Calu3 (cell line): ENCODE measurements around the gene NRN1L. TPM values are rescaled to one million over a fixed set of nuclear protein-coding genes. Genes with fewer than 3 reads are reported as not detected.

Experiments
- BruUV-seq: library from RNA; stranded (reverse); fragments of 400-500 nt; replicated peaks from 2 replicates; lab custom pipeline; 2021; lab: Mats Ljungman, UMichigan
- CTCF ChIA-PET: fragments of 300-600 bp; sonication (Branson Sonifier 250); formaldehyde crosslinking; loops from one replicate; lab custom pipeline; 2022; ENCODE audit warnings: antibody characterized with exemption; lab: Charles Lee
- DNase-seq: peaks from one replicate; pipeline ENCODE4 v3.0.0; 2022
- H3K27ac Mint-ChIP-seq: one replicate; pipeline ENCODE4 v1.8.0; 2022; ENCODE audit warnings: mixed read lengths; ENCODE audit not compliant: unreplicated experiment
- H3K27me3 Mint-ChIP-seq: one replicate; pipeline ENCODE4 v1.8.0; 2022; ENCODE audit warnings: mixed read lengths; ENCODE audit not compliant: unreplicated experiment
- H3K36me3 Mint-ChIP-seq: one replicate; pipeline ENCODE4 v1.8.0; 2022; ENCODE audit warnings: mild to moderate bottlenecking, moderate library complexity, mixed read lengths; ENCODE audit not compliant: insufficient read depth, unreplicated experiment
- H3K4me1 Mint-ChIP-seq: one replicate; pipeline ENCODE4 v1.8.0; 2022; ENCODE audit warnings: mild to moderate bottlenecking, low read depth, mixed read lengths; ENCODE audit not compliant: unreplicated experiment
- H3K4me3 Mint-ChIP-seq: one replicate; pipeline ENCODE4 v1.8.0; 2022; ENCODE audit warnings: mild to moderate bottlenecking, low read depth, moderate library complexity, mixed read lengths; ENCODE audit not compliant: unreplicated experiment
- H3K9me3 Mint-ChIP-seq: one replicate; pipeline ENCODE4 v1.8.0; 2022; ENCODE audit warnings: low read depth, mixed read lengths; ENCODE audit not compliant: unreplicated experiment
- CTCF ChIP-seq: fragments of 200-600 bp; IDR thresholded peaks from one replicate; pipeline ENCODE4 v1.8.0; 2022; ENCODE audit warnings: antibody characterized with exemption; ENCODE audit not compliant: unreplicated experiment
- intact Hi-C: fragments of 100-400 bp; cut with micrococcal nuclease; formaldehyde crosslinking; loops from one replicate; pipeline ENCODE4 v1.10.0; 2022; ENCODE audit not compliant: unreplicated experiment
- total RNA-seq: library from RNA; stranded (reverse); gene quantifications from 2 replicates; pipeline ENCODE4 v1.2.3, GENCODE V29; 2022

NRN1L gene
- total RNA-seq, 1 experiment from 2014 or later = not detected

- intact Hi-C loops = no loop called here
- peaks cover 3% of the 10 kb centered on the region for H3K4me1 Mint-ChIP-seq
- BruUV-seq = no TSS peak
- H3K27ac Mint-ChIP-seq = no peak overlapping the region
- no peak for TF ChIP-seq CTCF
- H3K36me3 Mint-ChIP-seq = peaks cover 23% of the 10 kb centered on the region
- no peak overlapping the region for H3K4me3 Mint-ChIP-seq
- CTCF ChIA-PET = no interaction called here
- no peak for DNase-seq
- H3K9me3 Mint-ChIP-seq = no peaks in the 10 kb centered on the region
- H3K27me3 Mint-ChIP-seq = no peaks in the 10 kb centered on the region
Measured at GRCh38 chr16:67888331-67888730, 3.6 kb downstream of the NRN1L start.

GRCh38 chr16:67892375-67892774 is 7.7 kb downstream of the NRN1L start:
- TSS peak; percentile 94 for BruUV-seq
- H3K27me3 Mint-ChIP-seq = no peaks in the 10 kb centered on the region
- no peaks in the 10 kb centered on the region for H3K9me3 Mint-ChIP-seq
- DNase-seq = no peak
- peaks cover 10% of the 10 kb centered on the region for H3K4me1 Mint-ChIP-seq
- H3K36me3 Mint-ChIP-seq = peaks cover 27% of the 10 kb centered on the region
- peak overlapping the region; percentile 99 for H3K4me3 Mint-ChIP-seq
- H3K27ac Mint-ChIP-seq = peak overlapping the region; percentile 95
- TF ChIP-seq CTCF = no peak
- CTCF ChIA-PET = interaction anchor here (0.7 to 2.0 kb wide), 3 partner anchors 8 to 209 kb away, joined by 3 to 5 read pairs (median 4); partner anchors contain the start of gene PSMB10
- intact Hi-C loops = no loop called here

- no peaks in the 10 kb centered on the region for H3K9me3 Mint-ChIP-seq
- H3K4me1 Mint-ChIP-seq = peaks cover 10% of the 10 kb centered on the region
- H3K4me3 Mint-ChIP-seq = peak within 1 kb of the TSS; percentile 99
- no peaks in the 10 kb centered on the region for H3K27me3 Mint-ChIP-seq
- intact Hi-C loops = no loop called here
- DNase-seq = peak; percentile 97
- peaks cover 27% of the 10 kb centered on the region for H3K36me3 Mint-ChIP-seq
- H3K27ac Mint-ChIP-seq = peak within 1 kb of the TSS; percentile 95
- BruUV-seq = no TSS peak
- CTCF ChIA-PET = interaction anchor here (0.6 to 2.0 kb wide), 5 partner anchors 9 to 211 kb away, joined by 3 to 7 read pairs (median 3); no protein-coding TSS in a partner anchor
- TF ChIP-seq CTCF = no peak
Measured at GRCh38 chr16:67892899-67893742, 8.4 kb downstream of the NRN1L start, which contains the start of gene PSKH1. TSS of gene PSKH1 (plus strand) at chr16:67893254. CDS start at chr16:67908750, 15,496 bp downstream.

GRCh38 chr16:67893743-67894399 is 9.2 kb downstream of the NRN1L start:
- peaks cover 10% of the 10 kb centered on the region for H3K4me1 Mint-ChIP-seq
- H3K27ac Mint-ChIP-seq = peak overlapping the region; percentile 95
- intact Hi-C loops = no loop called here
- H3K27me3 Mint-ChIP-seq = no peaks in the 10 kb centered on the region
- TSS peak; percentile 34 for BruUV-seq
- no peak for TF ChIP-seq CTCF
- H3K36me3 Mint-ChIP-seq = peaks cover 27% of the 10 kb centered on the region
- no peak for DNase-seq
- CTCF ChIA-PET = interaction anchor here (2.0 kb wide), 1 partner anchor 10 kb away, joined by 5 read pairs; no protein-coding TSS in a partner anchor
- peak overlapping the region; percentile 99 for H3K4me3 Mint-ChIP-seq
- H3K9me3 Mint-ChIP-seq = no peaks in the 10 kb centered on the region
